ENCODE data around the gene C4orf33.

Gene C4orf33

DNA sequence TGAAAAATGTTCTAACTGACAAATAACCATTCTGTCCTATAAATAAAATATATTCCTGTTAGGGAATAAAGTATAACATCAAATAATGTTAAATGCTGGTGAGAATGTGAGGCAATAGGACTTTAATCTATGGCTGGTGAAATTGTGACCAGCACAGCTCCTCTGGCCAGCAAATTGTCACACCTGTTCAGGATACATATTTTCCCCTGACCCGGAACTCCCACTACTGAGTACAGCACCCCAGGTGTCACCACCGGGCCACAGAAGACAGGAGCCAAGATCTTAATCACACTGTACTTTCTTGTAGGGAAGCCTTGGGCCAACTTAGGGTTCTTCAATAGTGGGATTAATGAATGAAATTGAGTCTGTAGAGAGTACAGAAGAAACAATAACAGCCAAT is 33.2 kb downstream of the C4orf33 start:
- no peak for DNase-seq (ENCODE audit: low spot score)

DNA sequence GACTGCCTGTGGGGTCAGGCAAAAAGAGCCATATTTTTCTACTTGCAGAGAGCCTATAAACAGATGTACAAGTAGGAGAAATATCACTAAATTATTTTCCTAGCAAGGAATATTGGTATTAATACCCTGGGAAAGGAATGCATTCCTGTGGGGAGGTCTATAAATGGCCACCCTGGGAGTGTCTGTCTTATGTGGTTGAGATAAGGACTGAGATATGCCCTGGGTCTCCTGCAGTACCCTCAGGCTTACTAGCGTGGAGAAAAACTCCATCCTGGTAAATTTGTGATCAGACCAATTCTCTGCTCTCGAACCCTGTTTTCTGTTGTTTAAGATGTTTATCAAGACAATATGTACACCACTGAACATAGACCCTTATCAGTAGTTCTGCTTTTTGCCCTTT is 35.4 kb downstream of the C4orf33 start:
- no peak for DNase-seq (ENCODE audit: low spot score)

DNA sequence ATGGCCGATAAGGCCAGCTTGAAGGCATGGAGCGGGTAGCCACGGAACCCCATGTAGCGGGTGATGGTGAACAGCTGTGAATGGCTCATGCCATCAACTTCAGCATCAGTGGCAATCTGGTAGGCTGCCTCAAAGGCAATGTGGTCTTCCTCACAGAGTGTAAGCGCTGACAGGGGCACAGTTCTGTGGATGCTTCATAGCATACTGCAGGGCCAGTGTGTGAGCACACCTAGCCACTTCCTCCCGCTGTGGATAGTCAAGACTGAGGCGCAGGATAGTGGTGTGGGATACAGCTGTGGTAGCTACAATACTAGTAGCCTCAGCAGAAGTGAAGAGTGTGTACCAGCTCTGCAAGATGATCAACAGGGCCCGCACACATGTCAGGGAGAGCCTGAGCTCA is 40.5 kb downstream of the C4orf33 start:
- DNase-seq (ENCODE audit: low spot score) = no peak

DNA sequence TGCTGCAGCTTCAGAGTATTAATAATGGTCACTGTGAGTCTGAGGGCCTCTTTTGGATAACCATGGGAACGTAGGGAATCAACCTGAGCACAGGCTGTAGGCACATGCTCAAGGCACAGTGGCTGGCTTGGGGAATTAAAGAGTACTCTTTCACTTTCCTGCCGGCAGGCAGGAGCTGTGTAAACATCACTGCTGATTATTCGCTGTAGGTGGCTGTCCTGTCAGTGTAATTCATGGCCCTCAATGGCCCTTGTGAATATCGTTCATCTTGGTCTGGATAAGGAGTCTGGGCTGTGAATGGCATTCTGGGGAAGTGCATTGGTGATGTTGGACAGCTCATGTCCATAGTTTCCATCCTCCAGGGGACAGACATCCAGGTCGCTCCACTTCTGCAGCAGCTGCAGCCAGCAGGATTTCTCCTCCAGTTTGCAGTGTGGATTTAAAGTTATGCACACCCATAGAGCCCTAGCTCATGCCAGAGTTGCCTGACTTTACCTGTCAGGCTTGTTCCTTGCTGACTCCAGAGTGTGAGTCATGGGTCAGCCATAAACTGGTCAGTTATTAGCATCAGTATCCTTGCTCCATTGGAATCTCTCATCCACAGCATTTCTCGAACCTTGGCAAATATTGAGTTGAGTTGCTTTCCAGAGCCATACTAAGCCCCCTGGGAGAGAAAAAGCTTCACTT is 43.0 kb downstream of the C4orf33 start:
- no peak for DNase-seq (ENCODE audit: low spot score)

DNA sequence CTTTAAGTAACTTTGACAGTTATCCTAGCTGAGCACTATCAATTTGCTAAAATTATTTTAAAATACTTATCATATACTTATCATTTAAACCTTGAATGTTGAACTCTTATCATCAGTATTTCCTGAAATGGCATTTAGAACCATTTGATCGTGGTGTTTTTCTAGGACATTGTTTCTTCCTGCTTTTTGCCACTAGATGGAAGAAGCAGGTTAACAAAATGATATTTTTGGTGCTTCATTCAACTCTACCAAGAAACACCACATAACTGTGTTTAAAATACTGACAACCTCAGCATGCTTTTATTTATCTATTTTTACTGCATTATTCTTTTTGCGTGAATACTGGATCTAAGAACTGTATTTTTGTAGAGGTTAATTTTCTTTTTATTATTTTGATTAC is 44.6 kb downstream of the C4orf33 start:
- no peak for DNase-seq (ENCODE audit: low spot score)

DNA sequence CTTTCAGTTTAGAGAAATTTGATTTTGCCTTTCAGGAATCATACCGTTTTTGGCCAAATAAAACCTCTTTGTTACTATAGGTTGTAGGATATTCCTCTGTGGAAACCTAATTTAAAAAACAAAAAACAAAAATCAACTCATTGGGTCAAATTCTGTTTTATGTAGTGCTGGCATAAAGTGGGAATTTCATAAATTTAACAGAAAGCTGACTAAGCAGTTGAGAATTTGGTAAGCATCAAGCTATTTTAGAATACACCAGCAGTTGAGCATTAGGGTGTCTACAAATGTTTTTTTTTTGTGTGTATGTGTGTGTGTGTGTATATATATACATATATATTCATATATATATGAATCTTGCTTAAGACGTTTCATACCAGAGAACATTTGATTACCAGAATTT is 47.4 kb downstream of the C4orf33 start:
- DNase-seq (ENCODE audit: low spot score) = no peak

DNA sequence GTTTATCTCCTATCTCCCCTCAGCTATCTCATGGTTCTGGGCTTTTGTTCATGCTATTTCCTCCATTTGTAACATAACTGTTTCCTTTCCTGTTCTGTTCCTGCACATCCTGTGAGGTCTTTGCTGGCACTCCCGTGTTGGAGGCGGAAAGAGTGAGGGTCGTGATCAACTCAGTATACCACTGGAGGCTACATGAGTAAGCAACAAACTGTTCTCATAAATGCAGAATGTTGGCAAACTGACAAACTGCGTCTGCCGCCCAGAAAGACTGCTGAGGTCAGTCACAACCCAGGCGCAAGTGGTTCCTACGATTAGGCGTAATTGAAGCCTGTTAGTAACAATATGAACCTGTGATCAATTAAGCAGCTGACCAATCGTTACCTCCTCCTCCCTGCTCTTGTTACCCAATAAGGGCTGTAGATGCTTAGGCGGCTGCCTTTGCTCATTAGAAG is 48.8 kb downstream of the C4orf33 start:
- DNase-seq (ENCODE audit: low spot score) = no peak

DNA sequence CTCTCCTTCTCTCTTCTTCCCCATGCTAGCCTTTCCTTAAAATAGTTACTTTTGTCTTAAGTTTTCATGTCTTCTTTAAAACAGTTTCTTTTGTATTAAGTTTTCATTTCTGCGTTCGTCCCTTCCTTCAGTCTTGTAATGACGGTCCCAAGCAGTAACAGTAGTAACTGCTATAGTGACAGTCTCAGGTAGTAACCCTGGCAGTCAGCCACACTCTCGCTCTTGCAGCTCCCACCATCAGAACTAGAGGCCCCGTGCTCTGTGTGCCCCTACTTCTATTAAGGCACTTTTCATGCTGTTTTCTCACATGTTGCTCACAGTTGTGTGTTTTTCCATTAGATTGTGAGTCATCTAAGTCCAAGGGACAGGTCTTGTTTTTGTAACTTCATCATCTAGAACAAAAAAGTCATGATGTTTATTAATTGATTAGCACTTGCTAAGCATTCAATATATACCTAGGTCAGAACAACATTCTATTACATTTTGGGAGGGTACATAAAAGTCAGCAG is 49.3 kb downstream of the C4orf33 start:
- DNase-seq (ENCODE audit: low spot score) = peak; percentile 3

DNA sequence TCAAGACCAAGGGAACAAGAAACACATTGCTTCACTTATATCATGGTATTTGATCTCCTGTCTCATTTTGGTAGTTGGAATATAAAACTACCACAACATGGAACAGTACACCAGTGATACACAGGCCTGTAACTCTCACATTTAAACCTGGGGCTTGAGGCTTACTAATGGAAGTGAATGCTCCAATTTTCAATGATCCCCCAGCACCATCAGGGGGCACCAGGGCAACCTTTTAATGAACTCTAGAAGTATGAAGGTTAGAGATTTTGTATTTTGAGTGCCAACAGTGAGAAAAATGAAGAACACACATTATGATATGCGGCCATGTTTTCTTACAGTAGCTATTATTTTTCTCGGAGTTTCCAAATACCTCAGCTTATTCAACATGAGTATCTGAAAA is 50.7 kb downstream of the C4orf33 start:
- DNase-seq (ENCODE audit: low spot score) = no peak

DNA sequence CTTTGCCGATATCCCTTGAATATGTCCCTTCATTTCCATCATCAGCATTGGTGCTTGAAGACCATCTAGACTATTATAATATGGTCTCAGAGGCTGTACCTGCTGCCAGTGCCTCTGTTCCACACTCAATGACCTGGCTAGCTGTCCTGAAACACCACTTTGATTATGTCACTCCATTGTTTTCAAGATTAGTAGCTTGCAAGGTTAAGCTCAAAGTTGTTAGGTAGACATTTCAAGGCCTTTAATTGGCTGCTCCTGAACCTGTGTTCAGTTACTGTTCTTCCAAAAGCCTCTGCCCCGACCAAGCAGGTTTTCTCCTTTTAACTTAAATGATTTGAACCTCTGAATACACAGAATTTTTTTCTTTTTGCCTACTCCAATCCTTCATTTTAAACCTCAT is 52.9 kb downstream of the C4orf33 start:
- DNase-seq (ENCODE audit: low spot score) = no peak

DNA sequence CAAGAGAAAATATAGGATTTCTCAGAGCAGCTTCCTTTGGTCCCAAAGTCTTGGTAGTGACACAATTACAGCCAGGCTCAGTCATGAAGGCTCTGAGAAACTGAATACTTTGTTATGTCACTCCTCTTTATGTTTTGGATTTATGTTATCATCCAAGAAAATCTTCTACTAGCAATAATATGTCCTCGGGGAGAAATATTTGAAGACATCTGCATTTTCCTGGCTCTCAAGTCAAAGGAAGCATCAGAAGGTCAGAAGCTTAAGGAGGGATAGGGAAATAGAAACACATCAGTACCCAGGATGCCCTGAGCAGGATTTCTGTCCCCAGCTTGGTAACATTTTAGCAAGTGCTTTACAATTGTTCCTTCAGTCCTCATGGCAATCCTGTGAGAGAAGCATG is 54.0 kb downstream of the C4orf33 start:
- DNase-seq (ENCODE audit: low spot score) = no peak

DNA sequence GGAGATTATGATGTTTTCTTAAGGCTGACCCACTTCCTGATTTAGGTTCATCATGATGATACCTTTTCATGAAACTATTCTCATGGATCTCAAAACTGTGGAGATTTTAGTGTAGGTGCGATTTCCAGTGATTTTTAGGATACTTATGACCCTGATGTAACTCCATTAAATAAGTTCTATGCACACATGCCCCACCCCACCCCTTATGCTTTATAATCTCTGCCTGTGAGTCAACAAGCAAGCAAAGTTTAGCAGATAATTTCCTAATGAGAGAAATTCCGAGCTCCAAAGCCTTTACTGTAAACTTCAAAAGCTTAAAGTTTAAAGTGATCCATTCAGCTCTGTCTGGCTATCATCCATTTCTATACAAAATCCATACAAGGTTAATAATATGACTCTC is 56.4 kb downstream of the C4orf33 start:
- DNase-seq (ENCODE audit: low spot score) = no peak

DNA sequence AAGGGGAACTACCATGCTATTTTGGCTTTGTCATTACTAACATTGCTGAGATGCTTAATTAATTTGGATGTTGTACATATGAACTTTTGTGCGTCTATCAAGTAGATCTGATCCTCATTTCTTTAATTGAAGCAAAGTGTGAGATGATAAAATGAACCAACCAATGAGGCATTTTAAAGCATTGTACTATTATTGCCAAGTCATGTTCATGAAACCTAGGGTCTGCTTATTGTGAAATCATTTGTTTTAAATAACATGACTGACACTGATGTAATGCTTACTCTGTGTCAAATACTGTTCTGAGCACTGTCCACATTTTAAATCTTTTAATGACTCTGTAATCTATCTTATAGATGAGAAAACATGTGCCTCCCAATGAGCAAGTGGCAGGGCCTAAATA is 57.7 kb downstream of the C4orf33 start:
- no peak for DNase-seq (ENCODE audit: low spot score)

DNA sequence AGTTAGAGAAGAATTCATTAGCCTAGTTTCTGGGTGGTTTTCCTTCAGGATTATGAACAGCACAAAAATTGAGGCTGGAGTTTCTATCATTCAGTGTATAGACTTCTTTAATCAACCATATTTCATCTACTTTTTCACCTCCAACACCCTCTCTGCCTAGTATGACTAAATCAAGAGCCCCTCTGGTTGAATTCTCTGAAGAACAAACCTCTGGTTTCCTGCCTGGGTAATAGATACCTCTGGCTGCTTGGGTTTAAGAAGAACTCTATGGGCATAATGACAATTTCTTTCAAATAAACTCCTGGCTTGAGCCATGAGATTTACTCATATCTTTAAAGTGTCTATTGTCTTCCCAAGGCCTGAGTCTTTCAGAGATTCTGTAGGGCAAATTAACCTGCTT is 66.5 kb downstream of the C4orf33 start:
- DNase-seq (ENCODE audit: low spot score) = no peak

DNA sequence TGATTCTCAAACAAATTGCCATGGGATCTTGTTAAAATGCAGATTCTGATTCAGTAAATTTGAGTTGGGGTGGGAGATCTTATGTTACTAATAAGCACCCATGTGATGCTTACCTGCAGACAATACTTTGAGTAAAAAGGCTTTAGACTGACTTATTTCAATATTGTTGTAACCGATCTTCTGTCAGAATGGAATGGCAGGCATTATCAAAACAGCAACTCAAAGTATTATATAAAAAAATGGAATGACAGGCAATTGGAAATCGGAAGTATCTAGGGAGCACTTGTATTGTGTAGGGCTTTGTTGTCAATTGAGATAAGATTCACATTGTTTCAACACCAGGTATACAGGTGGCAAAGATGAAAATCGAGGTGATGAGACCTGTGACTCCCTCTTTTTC is 67.5 kb downstream of the C4orf33 start:
- no peak for DNase-seq (ENCODE audit: low spot score)

DNA sequence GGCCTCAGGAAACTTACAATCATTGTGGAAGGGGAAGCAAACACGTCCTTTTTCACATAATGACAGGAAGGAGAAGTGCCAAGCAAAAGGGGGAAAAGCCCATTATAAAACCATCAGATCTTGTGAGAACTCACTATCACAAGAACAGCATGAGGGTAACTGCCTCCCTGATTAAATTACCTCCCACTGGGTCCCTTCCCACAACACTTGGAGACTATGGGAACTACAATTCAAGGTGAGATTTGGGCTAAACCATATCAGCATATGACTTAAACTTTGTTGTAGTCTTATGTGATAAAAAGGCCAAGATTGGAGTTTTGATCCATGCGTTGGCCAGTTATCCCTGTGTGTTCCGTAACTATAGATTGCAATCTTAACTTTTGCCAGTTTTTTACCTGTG is 68.3 kb downstream of the C4orf33 start:
- DNase-seq (ENCODE audit: low spot score) = no peak
